Tibial artery (tissue), 4 donors: ENCODE measurements around the gene WNT9A.
A peak's percentile ranks its signal among the peaks of the same experiment; 100 is the strongest.

Experiments used
- DNase-seq, 2 donors: peaks; one replicate each; pipeline ENCODE4 v3.0.0-alpha.2; 2019
- H3K27ac ChIP-seq, 2 donors: fragments of 200-600 bp; sonication (generic) in 1 of 2; 1 replicate in 1 of 2; 2 replicates in 1 of 2; pipeline ENCODE4 v1.5.1; 2018 to 2019; ENCODE audit warnings: mild to moderate bottlenecking in 1 of 2
- H3K27me3 ChIP-seq, 2 donors: fragments of 200-600 bp; sonication (generic) in 1 of 2; one replicate each; pipeline versions ENCODE4 v1.5.1 to v1.6.0; 2016 to 2019
- H3K36me3 ChIP-seq, 3 donors: fragments of 200-600 bp; sonication (generic) in 2 of 3; one replicate each; pipeline ENCODE4 v1.5.1; 2016 to 2019; ENCODE audit warnings: mild to moderate bottlenecking in 2 of 3
- H3K4me1 ChIP-seq, 4 donors: fragments of 200-600 bp; sonication (generic) in 2 of 4; 1 replicate in 3 of 4; 2 replicates in 1 of 4; pipeline ENCODE4 v1.5.1; 2016 to 2019
- H3K4me3 ChIP-seq, 2 donors: fragments of 200-600 bp; sonication (generic) in 1 of 2; 1 replicate in 1 of 2; 2 replicates in 1 of 2; pipeline ENCODE4 v1.5.1; 2018 to 2019; ENCODE audit warnings: mild to moderate bottlenecking in 2 of 2
- H3K9me3 ChIP-seq, 3 donors: fragments of 200-600 bp; sonication (generic) in 1 of 3; one replicate each; pipeline ENCODE4 v1.5.1; 2016 to 2019
- intact Hi-C: fragments of 100-400 bp; cut with DNase I; formaldehyde crosslinking; loops from one replicate; pipeline ENCODE4 v1.15.0; 2023; ENCODE audit warnings: low total_unique reads
- TF ChIP-seq, protein P1 (sequence below), 2 experiments: fragments of 200-600 bp in 1 of 2; fragments of 450-650 bp in 1 of 2; IDR thresholded peaks; one replicate each; pipeline ENCODE4 v1.5.1; 2017 to 2019; ENCODE audit warnings: antibody characterized with exemption in 2 of 2, mild to moderate bottlenecking in 1 of 2, moderate library complexity in 1 of 2

The WNT9A gene

DNA sequence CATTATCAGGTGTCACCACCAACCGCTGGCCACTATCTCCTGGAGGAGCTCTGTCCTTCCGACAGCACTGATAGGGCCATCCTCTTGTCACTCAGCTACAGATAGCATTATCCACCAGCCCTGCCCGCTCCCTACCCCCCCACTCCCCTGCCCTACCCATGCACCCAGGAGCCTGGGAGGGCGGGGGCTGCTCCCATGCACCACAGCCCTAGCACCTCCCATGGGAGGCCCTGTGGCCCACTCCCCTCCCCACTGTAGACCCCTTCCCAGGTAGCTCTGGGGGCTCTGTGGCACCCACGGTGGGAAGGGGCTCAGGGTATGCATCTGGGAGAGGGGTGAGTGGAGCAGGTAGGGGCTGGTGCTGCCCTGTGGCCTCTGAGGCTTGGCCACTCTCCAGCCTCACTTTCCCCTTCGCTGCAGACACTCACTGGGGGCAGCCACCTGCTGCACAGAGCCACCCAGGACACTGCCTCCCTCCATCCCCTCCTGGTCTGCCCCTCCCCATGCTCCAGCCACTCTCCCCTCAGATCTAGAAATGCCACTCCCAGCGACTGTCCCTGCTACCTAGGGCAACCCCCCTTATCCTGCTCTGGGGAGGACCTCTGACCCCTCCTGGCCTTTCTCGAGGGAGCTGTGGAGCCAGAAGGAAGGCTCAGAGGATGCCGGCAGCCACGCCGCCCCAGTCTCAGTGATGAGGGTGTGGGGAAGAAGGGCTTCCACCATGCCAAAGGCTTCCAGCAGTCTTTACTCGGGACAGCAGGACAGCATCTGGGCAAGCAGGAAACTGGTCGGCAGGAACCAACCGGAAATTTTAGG lies 58.5 kb downstream of the WNT9A start:
- no peaks in the 10 kb centered on the region for H3K9me3 ChIP-seq
- H3K27me3 ChIP-seq = peaks cover 0 to 36% of the 10 kb centered on the region in 2 donors
- H3K4me1 ChIP-seq = peaks cover 0 to 36% (median 17%) of the 10 kb centered on the region in 4 donors
- intact Hi-C loops = no loop called here
- no peak overlapping the region for H3K4me3 ChIP-seq
- peak in 1 of 2 donors; percentile 55 for DNase-seq
- H3K36me3 ChIP-seq = no peaks in the 10 kb centered on the region
- TF ChIP-seq, protein P1, sequence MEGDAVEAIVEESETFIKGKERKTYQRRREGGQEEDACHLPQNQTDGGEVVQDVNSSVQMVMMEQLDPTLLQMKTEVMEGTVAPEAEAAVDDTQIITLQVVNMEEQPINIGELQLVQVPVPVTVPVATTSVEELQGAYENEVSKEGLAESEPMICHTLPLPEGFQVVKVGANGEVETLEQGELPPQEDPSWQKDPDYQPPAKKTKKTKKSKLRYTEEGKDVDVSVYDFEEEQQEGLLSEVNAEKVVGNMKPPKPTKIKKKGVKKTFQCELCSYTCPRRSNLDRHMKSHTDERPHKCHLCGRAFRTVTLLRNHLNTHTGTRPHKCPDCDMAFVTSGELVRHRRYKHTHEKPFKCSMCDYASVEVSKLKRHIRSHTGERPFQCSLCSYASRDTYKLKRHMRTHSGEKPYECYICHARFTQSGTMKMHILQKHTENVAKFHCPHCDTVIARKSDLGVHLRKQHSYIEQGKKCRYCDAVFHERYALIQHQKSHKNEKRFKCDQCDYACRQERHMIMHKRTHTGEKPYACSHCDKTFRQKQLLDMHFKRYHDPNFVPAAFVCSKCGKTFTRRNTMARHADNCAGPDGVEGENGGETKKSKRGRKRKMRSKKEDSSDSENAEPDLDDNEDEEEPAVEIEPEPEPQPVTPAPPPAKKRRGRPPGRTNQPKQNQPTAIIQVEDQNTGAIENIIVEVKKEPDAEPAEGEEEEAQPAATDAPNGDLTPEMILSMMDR (IDR thresholded peaks at IDR 0.05) = no peak
- H3K27ac ChIP-seq = no peak overlapping the region

DNA sequence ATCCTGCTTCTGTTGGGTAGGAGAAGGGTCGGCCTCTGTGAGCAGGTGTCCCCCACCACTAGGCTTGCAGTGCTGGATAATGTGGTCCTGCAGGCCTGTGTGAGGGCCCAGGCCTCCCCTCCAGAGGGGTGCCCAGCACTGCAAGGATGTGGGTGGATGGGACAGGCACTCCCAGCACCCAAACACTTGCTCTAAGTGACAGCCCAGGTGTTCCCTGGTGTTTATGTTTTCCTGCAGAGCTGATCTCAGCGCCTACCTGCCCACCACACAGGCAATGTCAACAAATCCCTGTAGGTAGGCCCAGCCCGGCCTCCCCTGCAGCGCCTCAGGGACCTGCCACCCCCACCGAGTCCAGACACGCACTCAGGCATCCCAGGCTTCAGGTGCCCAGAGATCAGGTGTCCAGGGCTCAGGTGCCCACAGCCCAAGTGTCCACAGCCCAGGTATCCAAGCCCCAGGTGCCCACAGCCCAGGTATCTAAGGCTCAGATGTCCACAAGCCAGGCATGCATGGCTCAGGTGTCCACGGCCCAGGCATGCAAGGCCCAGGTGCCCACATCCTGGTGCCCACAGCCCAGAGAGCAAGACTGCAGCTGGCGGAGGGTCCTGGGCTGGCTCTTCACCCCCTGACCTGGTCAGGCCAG lies 59.2 kb downstream of the WNT9A start:
- peak in 1 of 2 donors; percentile 61 for DNase-seq
- H3K27ac ChIP-seq = no peak overlapping the region
- no peak overlapping the region for H3K4me3 ChIP-seq
- TF ChIP-seq, protein P1 (IDR thresholded peaks at IDR 0.05) = no peak
- intact Hi-C loops = no loop called here
- H3K4me1 ChIP-seq = peaks cover 0 to 31% (median 17%) of the 10 kb centered on the region in 4 donors
- H3K9me3 ChIP-seq = no peaks in the 10 kb centered on the region
- H3K27me3 ChIP-seq = peaks cover 0 to 43% of the 10 kb centered on the region in 2 donors
- no peaks in the 10 kb centered on the region for H3K36me3 ChIP-seq

DNA sequence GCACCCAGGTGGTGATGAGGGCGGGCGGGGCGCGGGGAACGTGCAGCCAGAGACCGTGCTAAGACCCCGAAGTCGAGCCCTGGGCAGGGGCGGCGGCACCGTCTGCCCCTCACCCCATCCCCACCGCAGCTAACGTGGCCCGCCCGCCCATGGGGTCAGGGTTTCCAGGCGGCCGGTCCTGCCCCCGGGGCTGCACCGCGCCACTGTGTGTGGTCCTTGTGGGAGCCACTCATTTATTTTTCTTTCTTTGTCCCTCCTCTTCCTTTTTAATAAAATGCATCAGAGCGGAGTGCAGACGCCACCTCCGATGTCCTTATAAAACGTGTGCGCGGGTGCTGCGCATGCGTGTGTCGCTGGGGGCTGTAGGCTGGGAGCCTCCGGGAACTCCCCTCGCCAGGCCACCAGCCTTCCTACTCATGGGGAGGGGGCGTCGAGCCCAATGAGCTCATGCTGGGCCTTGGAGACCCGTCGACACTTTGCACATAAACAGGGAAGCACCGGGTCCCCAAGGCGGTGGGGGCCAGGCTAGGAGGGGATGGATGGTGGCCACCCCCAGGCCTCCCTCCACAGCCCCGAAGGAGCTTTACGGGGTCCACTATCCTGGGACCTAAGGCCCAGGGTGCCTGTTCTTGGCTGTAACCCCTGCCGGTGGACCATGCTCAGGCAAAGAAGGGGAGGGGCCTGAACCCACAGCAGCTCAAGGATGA lies 59.9 kb downstream of the WNT9A start:
- H3K27ac ChIP-seq = peak overlapping the region; percentile 41 to 43
- intact Hi-C loops = no loop called here
- H3K9me3 ChIP-seq = no peaks in the 10 kb centered on the region
- peaks cover 0 to 43% of the 10 kb centered on the region in 2 donors for H3K27me3 ChIP-seq
- peaks cover 0 to 27% (median 17%) of the 10 kb centered on the region in 4 donors for H3K4me1 ChIP-seq
- TF ChIP-seq, protein P1 (IDR thresholded peaks at IDR 0.05) = no peak
- H3K4me3 ChIP-seq = peak overlapping the region; percentile 44 to 53
- DNase-seq = peak; percentile 46 to 71
- H3K36me3 ChIP-seq = no peaks in the 10 kb centered on the region

DNA sequence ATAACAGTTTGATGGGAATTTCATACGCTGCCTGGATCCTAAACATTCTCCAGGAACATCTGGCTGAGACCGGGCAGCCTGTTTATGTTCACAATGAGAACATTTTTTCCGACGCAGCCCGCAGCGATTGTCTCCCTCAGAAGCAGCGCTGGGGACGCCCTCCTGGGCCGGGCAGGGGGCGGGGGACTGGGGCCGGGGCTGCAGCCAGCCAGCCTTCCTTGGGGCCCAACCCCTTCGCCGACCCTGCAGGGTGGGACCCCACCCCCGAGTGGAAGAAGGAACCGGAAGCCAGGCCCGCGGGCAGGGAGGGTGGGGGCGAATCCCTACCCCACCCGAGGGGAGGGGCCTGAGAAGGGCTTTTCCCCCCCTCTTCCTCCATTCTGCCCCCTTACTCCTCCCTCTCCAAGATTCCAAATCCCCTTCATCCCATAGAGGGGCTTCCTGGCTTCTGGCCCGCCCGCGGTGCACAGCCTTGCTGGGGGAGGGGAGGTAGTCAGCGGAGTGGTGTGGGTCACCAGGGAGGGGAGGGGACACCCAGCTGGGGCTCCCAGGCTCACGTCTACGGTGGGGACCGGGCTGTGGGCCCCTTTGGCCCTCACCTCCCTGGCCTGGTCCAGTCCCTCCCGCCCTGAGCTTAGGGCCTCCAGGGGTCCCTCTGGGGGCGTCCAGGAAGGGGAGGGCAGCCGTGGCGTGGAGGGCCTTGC lies 60.6 kb downstream of the WNT9A start:
- TF ChIP-seq, protein P1 (IDR thresholded peaks at IDR 0.05) = no peak
- Histone ChIP-seq H3K27me3 (peaks cover 0 to 43% of the 10 kb centered on the region in 2 donors), H3K27ac (peak overlapping the region; percentile 41 to 43), H3K36me3 (no peaks in the 10 kb centered on the region), H3K4me3 (peak overlapping the region; percentile 44 to 53), H3K9me3 (no peaks in the 10 kb centered on the region), H3K4me1 (peaks cover 0 to 27% (median 17%) of the 10 kb centered on the region in 4 donors)
- DNase-seq = peak; percentile 54 to 68
- intact Hi-C loops = no loop called here

DNA sequence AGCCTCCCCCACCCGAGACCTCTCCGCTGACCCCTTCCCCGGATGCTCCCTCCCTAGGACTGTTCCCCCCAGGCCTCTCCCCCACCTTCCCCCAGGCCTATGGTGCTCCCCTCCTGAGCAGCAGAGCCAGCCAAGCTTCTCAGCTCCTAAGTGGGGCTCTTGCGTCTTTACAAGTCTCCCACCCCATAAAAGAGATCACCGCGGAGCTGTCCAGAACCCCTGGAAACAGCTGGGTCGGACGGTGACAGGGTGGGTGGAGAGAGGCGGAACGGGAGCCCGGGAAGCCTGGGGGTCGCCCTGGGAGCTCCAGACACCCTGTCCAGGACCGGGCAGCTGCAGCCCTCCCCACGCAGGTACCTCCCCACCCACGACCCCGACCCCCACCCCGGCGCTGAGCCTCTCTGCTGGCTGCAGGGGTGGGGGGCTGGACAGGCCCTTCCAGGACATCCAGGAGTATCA lies 61.2 kb downstream of the WNT9A start:
- H3K9me3 ChIP-seq = no peaks in the 10 kb centered on the region
- peak in 1 of 2 donors; percentile 54 for DNase-seq
- H3K4me1 ChIP-seq = peaks cover 0 to 27% (median 17%) of the 10 kb centered on the region in 4 donors
- intact Hi-C loops = no loop called here
- TF ChIP-seq, protein P1 (IDR thresholded peaks at IDR 0.05) = no peak
- H3K27me3 ChIP-seq = peaks cover 0 to 43% of the 10 kb centered on the region in 2 donors
- H3K36me3 ChIP-seq = no peaks in the 10 kb centered on the region
- H3K4me3 ChIP-seq = peak overlapping the region; percentile 44 to 53
- H3K27ac ChIP-seq = peak overlapping the region in 1 of 2 donors; percentile 41
